Bronchial epithelial cell (primary cell): ENCODE data around the gene DHRS2. TPM values are rescaled to one million over a fixed set of nuclear protein-coding genes. Genes with fewer than 3 reads are reported as not detected.
"Not testable (repeated sequence)": the region's sequence is repeated elsewhere in the genome, so short reads cannot be mapped to it uniquely, and the experiment has no call there.

Experiments used
- DNase-seq: peaks from one replicate; pipeline ENCODE4 v3.0.0-alpha.2; 2010; ENCODE audit warnings: low read depth
- FAIRE-seq: peaks from 2 replicates; lab custom pipeline; 2011; peaks lifted over from hg19 to GRCh38; lab: Jason Lieb, UNC
- H3K27me3 ChIP-seq: 2 replicates; pipeline ENCODE4 v1.5.1; 2011; ENCODE audit warnings: low read length; ENCODE audit not compliant: control insufficient read depth, insufficient read depth
- H3K36me3 ChIP-seq: 2 replicates; pipeline ENCODE4 v1.5.1; 2011; ENCODE audit warnings: low read length; ENCODE audit not compliant: control insufficient read depth, insufficient read depth
- H3K4me3 ChIP-seq: 2 replicates; pipeline ENCODE4 v1.5.1; 2011; ENCODE audit warnings: mild to moderate bottlenecking, low read depth, low read length, control low read depth
- total RNA-seq: library from RNA; depleted of rRNA; stranded (reverse); fragments of >200 nt; gene quantifications from 2 replicates; pipeline ENCODE4 v1.2.1, GENCODE V29; 2014
- TF ChIP-seq, protein P1 (sequence below): IDR thresholded peaks from 2 replicates; pipeline ENCODE4 v1.5.1; 2011; ENCODE audit warnings: mild to moderate bottlenecking, moderate library complexity, low read length, control low read depth, inconsistent platforms; ENCODE audit not compliant: insufficient read depth, severe bottlenecking

The DHRS2 gene
- total RNA-seq, 1 donor from 2014 or later = not detected

DNA sequence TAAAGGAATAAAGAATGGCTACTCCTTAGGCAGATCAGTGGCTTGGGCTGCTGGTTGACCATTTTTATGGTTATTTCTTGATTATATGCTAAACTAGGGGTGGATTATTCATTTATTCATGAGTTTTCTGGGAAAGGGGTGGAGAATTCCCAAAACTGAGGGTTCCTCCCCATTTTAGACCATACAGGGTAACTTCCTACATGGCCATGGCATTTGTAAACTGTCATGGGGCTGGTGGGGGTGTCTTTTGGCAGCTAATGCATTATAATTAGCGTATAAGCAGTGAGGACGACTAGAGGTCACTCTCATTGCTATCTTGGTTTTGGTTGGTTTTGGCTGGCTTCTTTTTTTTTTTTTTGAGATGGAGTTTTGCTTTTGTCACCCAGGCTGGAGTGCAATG, 32.0 kb upstream of the DHRS2 start:
- Histone ChIP-seq H3K27me3 (no peaks in the 10 kb centered on the region), H3K36me3 (no peaks in the 10 kb centered on the region), H3K4me3 (no peak overlapping the region)
- TF ChIP-seq, protein P1, sequence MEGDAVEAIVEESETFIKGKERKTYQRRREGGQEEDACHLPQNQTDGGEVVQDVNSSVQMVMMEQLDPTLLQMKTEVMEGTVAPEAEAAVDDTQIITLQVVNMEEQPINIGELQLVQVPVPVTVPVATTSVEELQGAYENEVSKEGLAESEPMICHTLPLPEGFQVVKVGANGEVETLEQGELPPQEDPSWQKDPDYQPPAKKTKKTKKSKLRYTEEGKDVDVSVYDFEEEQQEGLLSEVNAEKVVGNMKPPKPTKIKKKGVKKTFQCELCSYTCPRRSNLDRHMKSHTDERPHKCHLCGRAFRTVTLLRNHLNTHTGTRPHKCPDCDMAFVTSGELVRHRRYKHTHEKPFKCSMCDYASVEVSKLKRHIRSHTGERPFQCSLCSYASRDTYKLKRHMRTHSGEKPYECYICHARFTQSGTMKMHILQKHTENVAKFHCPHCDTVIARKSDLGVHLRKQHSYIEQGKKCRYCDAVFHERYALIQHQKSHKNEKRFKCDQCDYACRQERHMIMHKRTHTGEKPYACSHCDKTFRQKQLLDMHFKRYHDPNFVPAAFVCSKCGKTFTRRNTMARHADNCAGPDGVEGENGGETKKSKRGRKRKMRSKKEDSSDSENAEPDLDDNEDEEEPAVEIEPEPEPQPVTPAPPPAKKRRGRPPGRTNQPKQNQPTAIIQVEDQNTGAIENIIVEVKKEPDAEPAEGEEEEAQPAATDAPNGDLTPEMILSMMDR = no peak
- FAIRE-seq = no peak
- no peak for DNase-seq

DNA sequence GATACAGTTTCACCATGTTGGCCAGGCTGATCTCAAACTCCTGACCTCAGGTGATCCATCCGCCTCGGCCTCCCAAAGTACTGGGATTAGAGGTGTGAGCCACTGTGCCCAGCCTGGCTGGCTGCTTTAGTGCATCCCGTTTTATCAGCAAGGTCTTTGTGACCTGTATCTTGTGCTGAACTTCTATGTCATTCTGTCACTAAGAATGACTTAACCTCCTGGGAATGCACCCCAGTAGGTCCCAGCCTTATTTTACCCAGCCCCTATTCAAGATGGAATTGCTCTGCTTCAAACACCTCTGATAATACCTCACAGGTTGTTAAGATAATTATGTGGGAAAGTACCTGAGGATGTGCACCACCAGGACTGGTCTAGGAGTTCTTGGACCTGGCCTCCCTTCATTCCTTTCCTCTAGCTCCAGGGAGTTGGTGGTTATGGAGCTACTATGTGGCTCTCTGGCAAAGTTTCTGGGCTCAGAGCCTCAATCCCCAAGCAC, 31.4 kb upstream of the DHRS2 start:
- FAIRE-seq (no peak), DNase-seq (no peak)
- H3K27me3 ChIP-seq = no peaks in the 10 kb centered on the region
- H3K36me3 ChIP-seq = no peaks in the 10 kb centered on the region
- TF ChIP-seq, protein P1 = no peak
- H3K4me3 ChIP-seq = no peak overlapping the region

DNA sequence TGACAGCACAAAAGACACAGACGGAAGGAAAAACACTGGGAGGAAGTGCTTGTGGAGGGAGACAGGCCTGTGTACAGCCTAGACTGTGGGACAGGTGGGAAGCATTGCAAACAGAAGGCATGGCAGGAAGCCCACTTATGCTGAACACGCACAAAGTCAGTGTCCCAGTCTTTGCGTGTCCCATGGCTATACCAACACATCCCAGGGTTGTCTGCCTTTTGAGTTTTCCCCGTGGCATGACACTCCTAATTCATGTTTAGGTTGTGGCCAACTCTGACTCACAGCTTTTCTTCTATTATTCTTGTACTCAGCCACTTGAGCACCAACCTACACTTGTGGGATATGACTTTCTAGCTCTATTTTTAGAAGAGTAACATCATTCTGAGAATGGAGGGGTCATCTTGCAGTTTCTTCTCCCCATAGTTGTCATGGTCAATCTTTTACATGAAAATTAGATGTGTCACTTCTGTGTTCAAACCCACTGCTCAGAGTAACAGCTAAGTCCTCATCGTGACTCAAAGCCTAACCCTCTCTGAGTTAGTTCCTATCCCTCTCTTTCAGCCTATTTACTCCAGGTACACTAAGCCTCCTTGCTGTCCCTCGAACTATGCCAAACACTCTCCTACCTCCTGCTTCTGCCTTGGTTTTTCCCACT, 30.1 kb upstream of the DHRS2 start:
- TF ChIP-seq, protein P1 = no peak
- peak; percentile 5 for DNase-seq
- Histone ChIP-seq H3K27me3 (no peaks in the 10 kb centered on the region), H3K36me3 (no peaks in the 10 kb centered on the region), H3K4me3 (no peak overlapping the region)
- FAIRE-seq = no peak

DNA sequence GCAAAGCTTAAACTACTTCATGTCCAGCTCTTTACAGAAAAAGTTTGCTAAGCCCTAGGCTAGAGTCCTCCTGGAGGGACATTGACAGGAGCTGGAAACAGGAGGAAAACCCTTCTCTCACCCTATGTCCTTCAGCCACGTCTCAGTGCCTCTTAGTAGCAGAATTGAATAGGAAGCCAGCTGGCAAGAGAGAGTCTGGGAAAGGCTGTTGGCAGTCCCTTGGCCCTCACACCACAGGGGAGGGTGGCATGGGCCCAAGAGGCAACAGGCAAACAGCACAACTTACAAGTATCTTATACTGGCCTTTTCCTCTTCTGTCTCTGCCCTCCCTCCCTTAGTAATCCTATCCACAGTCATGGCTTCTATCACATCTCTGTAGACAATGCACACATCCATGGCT, 27.7 kb upstream of the DHRS2 start:
- no peak for FAIRE-seq
- DNase-seq = no peak
- no peak overlapping the region for H3K4me3 ChIP-seq
- H3K36me3 ChIP-seq = no peaks in the 10 kb centered on the region
- TF ChIP-seq, protein P1 = no peak
- peaks cover 3% of the 10 kb centered on the region for H3K27me3 ChIP-seq

DNA sequence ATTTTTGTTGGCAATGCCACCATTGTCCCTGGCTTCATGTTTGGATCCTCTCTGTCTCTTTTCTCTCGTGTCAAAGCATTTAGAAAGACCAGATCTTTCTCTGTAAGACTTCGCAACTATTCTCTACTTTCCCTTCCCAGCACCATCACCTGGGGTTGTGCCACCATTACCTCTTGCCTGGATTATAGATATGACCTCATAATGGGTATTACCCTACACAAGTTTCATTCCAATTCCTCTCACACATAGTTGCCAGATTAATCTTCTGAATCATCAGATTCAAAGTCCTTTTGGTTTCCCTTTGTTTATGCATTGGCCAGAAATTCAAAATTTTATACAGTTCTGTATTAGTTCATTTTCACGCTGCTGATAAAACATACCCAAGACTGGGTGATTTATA, 27.2 kb upstream of the DHRS2 start:
- DNase-seq = no peak
- TF ChIP-seq, protein P1 = no peak
- FAIRE-seq = no peak
- no peak overlapping the region for H3K4me3 ChIP-seq
- H3K36me3 ChIP-seq = no peaks in the 10 kb centered on the region
- H3K27me3 ChIP-seq = peaks cover 3% of the 10 kb centered on the region

DNA sequence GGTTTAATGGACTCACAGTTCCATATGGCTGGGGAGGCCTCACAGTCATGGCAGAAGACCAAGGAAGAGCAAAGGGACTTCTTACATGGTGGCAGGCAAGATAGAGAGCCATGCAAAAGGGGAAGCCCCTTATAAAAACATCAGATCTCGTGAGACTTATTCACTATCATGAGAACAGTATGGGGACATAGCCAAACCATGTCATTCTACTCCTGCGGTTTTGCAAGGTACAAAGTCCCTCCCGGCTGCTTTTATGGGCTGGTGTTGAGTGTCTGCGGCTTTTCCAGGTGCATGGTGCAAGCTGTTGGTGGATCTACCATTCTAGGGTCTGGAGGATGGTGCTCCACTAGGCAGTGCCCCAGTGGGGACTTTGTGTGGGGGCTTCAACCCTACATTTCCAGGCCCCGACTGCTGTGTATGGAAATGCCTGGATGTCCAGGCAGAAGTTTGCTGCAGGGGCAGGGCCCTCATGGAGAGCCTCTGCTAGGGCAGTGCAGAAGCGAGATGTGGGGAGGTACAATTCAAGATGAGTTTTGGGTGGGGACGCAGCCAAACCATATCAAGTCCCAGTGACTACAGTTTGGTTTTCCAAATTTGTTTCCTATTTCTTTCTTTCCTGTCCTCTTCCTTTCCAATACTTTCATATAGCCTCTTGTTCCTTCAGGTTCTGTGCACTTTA, 26.6 kb upstream of the DHRS2 start:
- not testable (repeated sequence) for FAIRE-seq, H3K27me3 ChIP-seq, H3K36me3 ChIP-seq, DNase-seq, H3K4me3 ChIP-seq
